Measurements from ENCODE around the gene LYSMD2.

DNA sequence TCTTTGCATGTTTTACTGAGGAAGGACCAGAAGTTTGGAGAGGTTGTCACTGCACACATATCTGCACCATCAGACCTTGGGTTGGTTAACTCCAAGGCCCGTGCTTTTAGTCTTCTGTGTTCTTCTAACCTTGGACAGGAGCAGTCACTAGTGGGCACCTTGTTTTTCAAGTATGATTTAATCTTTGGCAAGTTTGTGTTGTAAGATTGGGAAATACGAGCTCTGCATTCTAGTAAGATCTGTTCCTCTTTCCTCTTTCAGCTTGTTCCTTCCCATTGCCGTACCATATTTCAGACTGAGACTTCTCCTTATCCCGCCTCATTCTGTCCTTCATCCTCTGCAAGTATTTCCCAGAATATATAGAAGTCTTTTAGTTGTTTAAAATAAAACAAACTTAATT lies 19.0 kb upstream of the LYSMD2 start:
- TF ChIP-seq, protein P1, sequence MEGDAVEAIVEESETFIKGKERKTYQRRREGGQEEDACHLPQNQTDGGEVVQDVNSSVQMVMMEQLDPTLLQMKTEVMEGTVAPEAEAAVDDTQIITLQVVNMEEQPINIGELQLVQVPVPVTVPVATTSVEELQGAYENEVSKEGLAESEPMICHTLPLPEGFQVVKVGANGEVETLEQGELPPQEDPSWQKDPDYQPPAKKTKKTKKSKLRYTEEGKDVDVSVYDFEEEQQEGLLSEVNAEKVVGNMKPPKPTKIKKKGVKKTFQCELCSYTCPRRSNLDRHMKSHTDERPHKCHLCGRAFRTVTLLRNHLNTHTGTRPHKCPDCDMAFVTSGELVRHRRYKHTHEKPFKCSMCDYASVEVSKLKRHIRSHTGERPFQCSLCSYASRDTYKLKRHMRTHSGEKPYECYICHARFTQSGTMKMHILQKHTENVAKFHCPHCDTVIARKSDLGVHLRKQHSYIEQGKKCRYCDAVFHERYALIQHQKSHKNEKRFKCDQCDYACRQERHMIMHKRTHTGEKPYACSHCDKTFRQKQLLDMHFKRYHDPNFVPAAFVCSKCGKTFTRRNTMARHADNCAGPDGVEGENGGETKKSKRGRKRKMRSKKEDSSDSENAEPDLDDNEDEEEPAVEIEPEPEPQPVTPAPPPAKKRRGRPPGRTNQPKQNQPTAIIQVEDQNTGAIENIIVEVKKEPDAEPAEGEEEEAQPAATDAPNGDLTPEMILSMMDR (IDR thresholded peaks at IDR 0.05) = no peak
- no peak for TF ChIP-seq EZH2phosphoT487 (IDR thresholded peaks at IDR 0.05)

All from neural progenitor cell (in vitro differentiated cells).